OCI-LY3 (cell line): ENCODE results near the gene NRXN2.

Experiments used
- EZH2phosphoT487 ChIP-seq: fragments of 200-600 bp; shearing (Covaris generic); IDR thresholded peaks from 2 replicates; pipeline ENCODE4 v1.6.1; 2018; ENCODE audit warnings: antibody characterized with exemption, mixed run types, low read depth
- TF ChIP-seq, protein P1 (sequence below): fragments of 200-600, 300-600 bp; sonication (generic); IDR thresholded peaks from 2 replicates; pipeline ENCODE4 v1.5.1; 2014; ENCODE audit warnings: antibody characterized with exemption, low read length, low read depth

DNA sequence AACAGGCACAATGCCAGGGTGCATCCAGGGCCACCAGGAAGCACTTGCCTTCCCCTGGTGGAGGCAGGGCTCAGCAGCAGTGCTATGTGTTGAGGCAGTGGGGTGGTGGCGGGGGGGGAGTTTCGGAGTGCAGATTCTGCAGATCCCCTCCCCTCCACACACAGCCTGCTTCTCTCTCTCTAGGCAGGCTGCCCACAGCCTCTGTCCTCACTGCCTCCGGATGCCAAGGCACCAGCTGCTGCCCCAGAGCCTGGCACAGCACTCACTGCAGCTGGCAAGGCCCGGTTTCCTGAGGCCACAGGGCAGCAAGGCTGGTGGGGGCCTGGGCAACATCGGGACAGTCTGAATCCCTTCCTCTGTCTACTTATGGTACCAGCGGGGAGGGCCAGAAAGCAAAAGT, 35.8 kb downstream of the NRXN2 start:
- TF ChIP-seq, protein P1, sequence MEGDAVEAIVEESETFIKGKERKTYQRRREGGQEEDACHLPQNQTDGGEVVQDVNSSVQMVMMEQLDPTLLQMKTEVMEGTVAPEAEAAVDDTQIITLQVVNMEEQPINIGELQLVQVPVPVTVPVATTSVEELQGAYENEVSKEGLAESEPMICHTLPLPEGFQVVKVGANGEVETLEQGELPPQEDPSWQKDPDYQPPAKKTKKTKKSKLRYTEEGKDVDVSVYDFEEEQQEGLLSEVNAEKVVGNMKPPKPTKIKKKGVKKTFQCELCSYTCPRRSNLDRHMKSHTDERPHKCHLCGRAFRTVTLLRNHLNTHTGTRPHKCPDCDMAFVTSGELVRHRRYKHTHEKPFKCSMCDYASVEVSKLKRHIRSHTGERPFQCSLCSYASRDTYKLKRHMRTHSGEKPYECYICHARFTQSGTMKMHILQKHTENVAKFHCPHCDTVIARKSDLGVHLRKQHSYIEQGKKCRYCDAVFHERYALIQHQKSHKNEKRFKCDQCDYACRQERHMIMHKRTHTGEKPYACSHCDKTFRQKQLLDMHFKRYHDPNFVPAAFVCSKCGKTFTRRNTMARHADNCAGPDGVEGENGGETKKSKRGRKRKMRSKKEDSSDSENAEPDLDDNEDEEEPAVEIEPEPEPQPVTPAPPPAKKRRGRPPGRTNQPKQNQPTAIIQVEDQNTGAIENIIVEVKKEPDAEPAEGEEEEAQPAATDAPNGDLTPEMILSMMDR = no peak
- TF ChIP-seq EZH2phosphoT487 = no peak
